SU-DHL-6 (cell line): ENCODE results near the gene FOXA1.

ENCODE experiments used
- CTCF ChIP-seq: fragments of 200-600 bp; sonication (generic); IDR thresholded peaks from one replicate; pipeline ENCODE4 v1.5.1; 2017; ENCODE audit warnings: antibody characterized with exemption, mild to moderate bottlenecking, low read length, moderate library complexity; ENCODE audit not compliant: insufficient read depth, poor library complexity, severe bottlenecking
- EZH2phosphoT487 ChIP-seq: fragments of 200-600 bp; sonication (generic), shearing (Covaris generic); conservative IDR thresholded peaks from 2 replicates; pipeline ENCODE4 v1.6.1; 2018; ENCODE audit warnings: mild to moderate bottlenecking, antibody characterized with exemption, low read length, moderate library complexity, mixed read lengths

- TF ChIP-seq EZH2phosphoT487 (no peak), CTCF (no peak)
Observed at GRCh38 chr14:37563189-37563588, 31.9 kb downstream of the FOXA1 start.
